Glutamatergic neuron (in vitro differentiated cells): ENCODE measurements around the gene STRIP2. TPM values are rescaled to one million over a fixed set of nuclear protein-coding genes. Genes with fewer than 3 reads are reported as not detected.

Experiments used
- DNase-seq: peaks from one replicate; pipeline ENCODE4 v3.0.0; 2022
- H3K27ac Mint-ChIP-seq: one replicate; pipeline ENCODE4 v1.8.0; 2020; ENCODE audit warnings: mild to moderate bottlenecking, mixed read lengths, inconsistent platforms; ENCODE audit not compliant: unreplicated experiment
- H3K27me3 Mint-ChIP-seq: one replicate; pipeline ENCODE4 v1.8.0; 2020; ENCODE audit warnings: mild to moderate bottlenecking, moderate library complexity, mixed read lengths, inconsistent platforms; ENCODE audit not compliant: unreplicated experiment
- H3K36me3 Mint-ChIP-seq: one replicate; pipeline ENCODE4 v1.8.0; 2020; ENCODE audit warnings: mild to moderate bottlenecking, mixed read lengths, inconsistent platforms; ENCODE audit not compliant: unreplicated experiment
- H3K4me1 Mint-ChIP-seq: one replicate; pipeline ENCODE4 v1.8.0; 2020; ENCODE audit warnings: mild to moderate bottlenecking, low read depth, mixed read lengths, inconsistent platforms; ENCODE audit not compliant: unreplicated experiment
- H3K4me3 Mint-ChIP-seq: one replicate; pipeline ENCODE4 v1.8.0; 2020; ENCODE audit warnings: mild to moderate bottlenecking, mixed read lengths, inconsistent platforms; ENCODE audit not compliant: unreplicated experiment
- H3K9me3 Mint-ChIP-seq: one replicate; pipeline ENCODE4 v1.8.0; 2020; ENCODE audit warnings: mild to moderate bottlenecking, moderate library complexity, mixed read lengths, inconsistent platforms; ENCODE audit not compliant: unreplicated experiment
- CTCF ChIP-seq: fragments of 200-600 bp; sonication (generic); IDR thresholded peaks from one replicate; pipeline ENCODE4 v1.5.0; 2021; ENCODE audit not compliant: partially characterized antibody, unreplicated experiment
- total RNA-seq: library from RNA; stranded (reverse); fragmentation: NEBNext Ultra II Directional; extraction: Animal tissue kit (Norgen Biotek cat#: 25700); gene quantifications from one replicate; pipeline ENCODE4 v1.2.1, GENCODE V29; 2021; ENCODE audit not compliant: unreplicated experiment

STRIP2 gene
- total RNA-seq, 1 donor from 2014 or later, result 3.3 TPM

- no peak for TF ChIP-seq CTCF
- Mint-ChIP-seq H3K4me3 (no peak overlapping the region), H3K36me3 (no peaks in the 10 kb centered on the region), H3K9me3 (no peaks in the 10 kb centered on the region), H3K27me3 (no peaks in the 10 kb centered on the region), H3K4me1 (no peaks in the 10 kb centered on the region), H3K27ac (no peak overlapping the region)
- DNase-seq, result no peak
Measured at GRCh38 chr7:129393255-129393654, 41.0 kb upstream of the STRIP2 start.

- no peak for DNase-seq
- Mint-ChIP-seq H3K4me3 (no peak overlapping the region), H3K27me3 (no peaks in the 10 kb centered on the region), H3K36me3 (no peaks in the 10 kb centered on the region), H3K27ac (no peak overlapping the region), H3K9me3 (no peaks in the 10 kb centered on the region), H3K4me1 (no peaks in the 10 kb centered on the region)
- no peak for TF ChIP-seq CTCF
Measured at GRCh38 chr7:129394101-129394500, 40.1 kb upstream of the STRIP2 start.

GRCh38 chr7:129394982-129395914 lies 39.0 kb upstream of the STRIP2 start:
- H3K4me3 Mint-ChIP-seq, result no peak overlapping the region
- no peaks in the 10 kb centered on the region for H3K36me3 Mint-ChIP-seq
- no peaks in the 10 kb centered on the region for H3K4me1 Mint-ChIP-seq
- H3K27ac Mint-ChIP-seq, result no peak overlapping the region
- no peak for DNase-seq
- H3K9me3 Mint-ChIP-seq, result no peaks in the 10 kb centered on the region
- no peaks in the 10 kb centered on the region for H3K27me3 Mint-ChIP-seq
- TF ChIP-seq CTCF, result no peak

GRCh38 chr7:129401228-129401966 lies 32.8 kb upstream of the STRIP2 start:
- Mint-ChIP-seq H3K27me3 (no peaks in the 10 kb centered on the region), H3K27ac (no peak overlapping the region), H3K36me3 (no peaks in the 10 kb centered on the region), H3K4me3 (no peak overlapping the region), H3K9me3 (no peaks in the 10 kb centered on the region), H3K4me1 (peaks cover 4% of the 10 kb centered on the region)
- DNase-seq, result no peak
- no peak for TF ChIP-seq CTCF
